SKM-1 treated with dmso at 0.1 percent for 144 hours (cell line): ENCODE data around the gene AGBL1.

Experiments
- DNase-seq: peaks from one replicate; lab custom pipeline; 2025; ENCODE audit not compliant: unreplicated experiment; lab: John Stamatoyannopoulos, UW

AGBL1 gene

GRCh38 chr15:86689006-86689405 lies 609.3 kb downstream of the AGBL1 start:
- DNase-seq = no peak

DNA sequence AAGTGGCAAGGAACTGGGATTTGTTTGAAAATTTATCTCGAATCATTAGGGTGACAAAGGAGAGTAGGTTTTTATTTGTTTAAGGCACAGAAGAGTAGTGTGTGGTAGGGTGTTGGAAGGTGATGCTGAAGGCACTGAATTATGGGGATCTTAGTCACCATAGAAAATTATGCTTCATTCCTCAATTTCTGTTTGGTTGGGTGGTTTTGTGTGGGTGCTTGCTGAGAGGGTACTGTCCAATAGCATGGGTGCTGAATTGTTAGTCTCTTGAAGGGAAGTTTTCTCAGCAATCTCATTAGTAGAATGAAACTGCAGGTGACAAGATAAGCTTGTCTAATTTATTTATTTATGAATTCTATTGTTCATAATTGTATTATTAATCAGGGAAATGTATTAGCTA lies 610.9 kb downstream of the AGBL1 start:
- no peak for DNase-seq

DNA sequence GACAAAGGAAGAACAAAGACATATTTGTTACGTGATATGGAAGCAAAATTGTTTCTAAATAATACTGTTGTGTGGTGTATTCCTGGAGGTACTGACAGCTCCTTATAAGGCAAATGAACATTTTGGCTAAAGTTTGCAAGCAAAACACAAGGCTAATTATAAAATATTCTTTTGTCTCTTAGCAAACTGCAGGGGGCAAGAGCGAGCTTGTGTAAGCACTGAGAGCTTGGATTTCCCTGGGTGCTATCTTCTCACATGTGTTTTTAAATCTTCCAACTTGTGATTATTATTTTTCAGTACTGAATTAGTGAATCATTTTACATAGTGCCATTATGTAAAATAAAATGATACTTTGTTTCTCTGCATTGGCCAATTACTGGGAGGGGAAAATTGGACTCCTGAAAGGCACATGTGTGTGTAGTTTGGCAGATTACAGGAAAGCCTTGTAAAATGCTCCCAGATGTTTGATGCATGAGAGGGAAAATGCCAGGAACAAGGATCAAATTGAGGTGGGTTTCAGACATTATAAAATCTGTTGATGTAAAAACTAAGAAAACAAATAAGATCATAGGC lies 611.5 kb downstream of the AGBL1 start:
- DNase-seq = no peak

DNA sequence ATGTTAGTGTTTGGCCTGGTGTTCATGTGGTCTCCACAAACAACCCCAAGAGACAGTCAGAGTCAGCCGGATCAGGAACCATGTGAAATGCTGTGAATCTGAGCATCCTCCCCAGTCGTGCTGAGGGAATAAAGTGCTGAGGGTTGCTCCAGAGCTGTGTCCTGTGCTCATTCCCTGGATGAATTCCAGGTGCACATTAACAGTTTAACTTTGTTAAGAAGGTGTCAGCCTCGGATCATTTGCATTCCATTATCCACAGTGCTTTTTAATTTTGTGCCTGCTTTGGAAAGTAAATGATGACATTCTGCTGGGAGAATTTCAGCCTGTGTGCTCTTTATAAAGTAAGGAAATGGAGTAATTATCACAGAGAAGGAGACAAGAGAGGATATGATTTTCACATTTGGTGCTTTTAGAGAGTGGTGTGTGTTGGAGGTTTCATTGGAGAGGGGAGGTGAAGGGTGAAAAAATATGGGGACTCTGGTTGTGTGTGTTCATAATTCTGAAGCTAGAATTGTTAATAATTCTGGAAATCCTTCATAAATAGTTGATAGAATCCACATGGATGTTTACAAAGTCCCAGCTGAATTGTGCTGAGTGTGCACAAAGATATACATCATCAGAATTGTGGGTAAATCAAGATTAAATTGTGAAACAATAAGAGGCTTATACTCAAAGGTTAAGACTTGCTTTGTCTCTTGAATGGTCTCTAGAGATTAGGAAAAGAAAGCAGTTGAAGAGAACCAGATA lies 621.4 kb downstream of the AGBL1 start:
- no peak for DNase-seq

DNA sequence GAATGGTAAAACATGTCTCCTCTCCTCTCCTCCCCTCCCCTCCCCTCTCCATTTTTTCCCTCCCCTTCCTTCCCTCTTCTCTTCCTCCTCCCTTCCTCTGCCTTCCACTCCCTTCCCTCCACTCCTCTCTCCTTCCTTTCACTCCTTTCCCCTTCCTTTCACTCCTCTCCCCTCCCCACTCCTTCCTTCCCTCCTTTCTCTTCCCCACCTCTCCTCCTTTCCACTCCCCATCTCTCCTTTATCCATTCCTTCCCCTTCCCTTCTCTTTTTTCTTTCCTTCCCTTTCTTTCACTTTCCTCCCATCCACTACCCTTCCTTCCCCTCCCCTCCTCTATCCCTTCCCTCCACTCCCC lies 621.9 kb downstream of the AGBL1 start:
- DNase-seq = no peak

DNA sequence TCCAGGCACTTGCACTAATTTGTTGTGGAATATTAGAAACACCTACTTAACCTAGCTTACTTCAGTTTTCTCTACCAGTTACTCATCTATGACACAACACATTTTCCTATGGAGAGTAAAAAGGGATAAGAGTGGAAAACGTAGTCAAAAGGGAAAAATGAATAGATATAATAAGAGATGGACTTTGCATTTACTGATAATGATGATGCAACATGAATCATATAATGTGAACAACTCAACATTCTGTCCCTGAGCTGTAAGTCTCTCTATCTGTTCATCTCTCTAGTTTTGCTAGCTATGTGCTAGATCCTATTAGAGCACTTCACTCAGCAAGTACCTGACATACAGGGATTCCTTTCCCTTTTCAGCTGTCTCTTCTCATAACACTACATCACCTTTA lies 627.1 kb downstream of the AGBL1 start:
- no peak for DNase-seq

GRCh38 chr15:86711476-86711875 lies 631.8 kb downstream of the AGBL1 start:
- DNase-seq = no peak

DNA sequence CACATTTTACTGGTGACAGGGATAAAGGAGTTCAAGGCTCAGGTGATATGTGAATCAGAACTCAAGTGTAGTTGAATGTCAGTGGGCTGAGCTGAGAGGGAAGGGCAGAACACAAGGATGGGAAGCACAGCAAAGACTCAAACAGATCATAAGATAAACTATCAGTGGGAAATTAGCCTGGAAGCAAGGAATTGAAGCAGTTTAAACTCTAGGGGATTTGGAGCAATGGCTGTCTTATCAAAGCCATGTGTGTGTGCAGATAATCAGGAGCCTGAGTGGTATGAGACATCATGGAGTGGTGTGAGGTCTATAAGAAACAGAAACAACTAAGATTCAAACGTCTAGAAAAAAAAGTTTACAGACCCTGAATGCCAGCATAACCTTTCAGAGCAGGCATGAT lies 634.6 kb downstream of the AGBL1 start:
- no peak for DNase-seq

DNA sequence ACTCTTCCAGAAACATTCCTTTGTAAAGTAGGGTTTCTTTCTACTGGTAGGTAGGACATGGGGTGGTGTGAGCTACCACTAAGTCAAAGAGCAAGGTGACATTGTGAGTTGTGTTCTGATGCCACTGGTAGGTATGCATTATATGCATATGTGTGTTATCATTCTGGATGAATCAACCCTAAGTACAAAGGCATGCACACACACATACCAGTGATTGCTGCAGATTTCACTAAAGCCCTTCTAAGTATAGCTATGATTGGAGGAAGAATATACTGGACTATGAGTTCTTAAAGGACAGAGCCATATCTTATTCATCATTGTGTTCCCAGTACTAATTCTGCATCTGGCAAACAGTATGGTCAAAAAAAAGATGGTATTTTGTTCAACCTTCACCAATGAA lies 646.0 kb downstream of the AGBL1 start:
- no peak for DNase-seq

- no peak for DNase-seq
Observed at GRCh38 chr15:86735247-86736040, 655.8 kb downstream of the AGBL1 start.

GRCh38 chr15:86741917-86742316 lies 662.2 kb downstream of the AGBL1 start:
- DNase-seq = no peak

DNA sequence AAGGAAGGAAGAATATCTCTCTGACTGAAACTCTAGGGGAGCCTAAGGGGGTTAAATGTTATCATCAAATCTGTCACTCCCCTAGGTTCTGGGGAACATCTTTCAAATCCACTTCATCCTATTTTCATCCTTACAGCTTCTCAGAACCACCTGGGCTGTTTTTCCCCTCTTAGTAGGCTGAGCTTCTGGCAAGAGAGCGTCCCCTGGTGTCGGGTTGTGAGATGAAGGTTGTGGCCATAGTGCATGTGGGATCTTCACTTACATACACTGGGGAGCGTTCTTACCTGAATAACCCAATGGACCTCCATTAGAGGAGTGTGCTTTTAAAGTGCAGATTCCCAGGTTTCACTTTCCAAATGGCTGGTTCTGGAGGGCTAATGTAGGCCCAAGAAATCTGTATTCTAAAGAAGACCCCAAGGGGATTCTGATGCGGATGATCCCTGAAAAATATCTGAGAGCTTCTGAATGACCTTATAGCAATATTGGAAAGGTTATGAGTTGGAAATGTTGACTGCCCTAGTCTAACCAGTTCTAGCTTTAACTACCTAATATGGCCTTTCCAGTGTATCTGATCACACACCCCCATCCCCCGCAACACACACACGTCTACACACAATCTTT lies 663.7 kb downstream of the AGBL1 start:
- DNase-seq = peak; percentile 18

DNA sequence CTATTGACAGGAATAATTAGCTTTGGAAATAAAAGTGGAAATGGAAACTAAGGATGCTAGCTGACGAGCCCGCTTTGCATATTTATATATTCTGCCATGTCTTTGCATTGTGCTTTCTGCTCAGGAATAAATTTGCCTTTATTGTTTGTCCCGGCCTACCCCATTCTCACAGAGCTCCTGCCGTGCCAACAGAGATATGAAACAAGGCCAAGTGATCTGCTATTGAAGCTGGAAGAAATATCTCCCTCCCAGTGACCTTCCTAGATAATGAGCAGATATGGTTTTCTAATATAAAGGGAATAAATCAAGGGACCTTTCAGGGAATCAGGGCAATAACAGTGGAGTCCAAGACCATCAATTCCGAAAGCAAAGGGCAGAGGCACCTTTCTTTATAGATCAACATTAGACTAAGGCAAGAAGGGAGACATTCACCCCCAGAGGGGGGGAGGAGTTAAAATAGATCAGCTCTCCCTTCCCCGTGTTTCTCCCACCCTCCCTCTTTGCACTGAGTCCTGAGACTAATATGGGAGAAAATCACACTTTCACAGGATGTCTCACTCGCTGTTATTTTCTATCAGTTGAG lies 664.6 kb downstream of the AGBL1 start:
- DNase-seq = no peak

- DNase-seq = no peak
Observed at GRCh38 chr15:86751116-86751515, 671.4 kb downstream of the AGBL1 start.

- DNase-seq = no peak
Observed at GRCh38 chr15:86754846-86755245, 675.2 kb downstream of the AGBL1 start.

GRCh38 chr15:86756688-86757087 lies 677.0 kb downstream of the AGBL1 start:
- no peak for DNase-seq

DNA sequence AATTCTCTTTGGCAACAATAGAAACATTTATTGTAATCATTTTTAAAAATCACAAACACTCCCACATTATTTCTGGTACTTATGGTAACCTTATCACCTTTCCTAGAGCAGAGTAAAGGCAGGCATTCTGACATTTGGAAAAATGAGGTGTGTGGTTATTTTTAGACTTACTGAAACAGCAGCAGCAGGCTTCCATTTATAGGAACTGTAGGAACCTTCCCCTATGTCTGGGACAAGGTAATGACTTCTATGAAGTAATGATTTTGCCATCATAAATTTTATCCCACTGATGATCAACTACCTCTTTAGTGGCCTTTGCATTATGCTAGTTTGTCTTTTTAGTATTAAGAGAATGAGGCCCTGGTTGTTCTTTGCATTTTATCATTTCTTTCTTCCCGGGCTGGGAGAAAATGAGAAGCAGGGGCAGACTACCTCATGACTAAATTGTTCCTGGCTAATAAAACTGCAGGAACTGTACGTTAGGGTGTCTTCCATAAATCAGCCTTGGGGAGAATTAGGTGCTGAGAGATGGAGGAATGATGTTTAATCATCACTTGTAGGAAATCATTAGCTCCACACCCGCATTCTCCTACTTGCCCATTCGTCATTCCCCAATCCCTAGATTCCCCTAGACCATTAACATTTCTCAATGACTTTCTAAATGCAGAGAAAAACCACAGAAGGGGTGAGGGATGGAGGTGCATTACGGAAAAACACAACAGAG lies 680.3 kb downstream of the AGBL1 start:
- no peak for DNase-seq

DNA sequence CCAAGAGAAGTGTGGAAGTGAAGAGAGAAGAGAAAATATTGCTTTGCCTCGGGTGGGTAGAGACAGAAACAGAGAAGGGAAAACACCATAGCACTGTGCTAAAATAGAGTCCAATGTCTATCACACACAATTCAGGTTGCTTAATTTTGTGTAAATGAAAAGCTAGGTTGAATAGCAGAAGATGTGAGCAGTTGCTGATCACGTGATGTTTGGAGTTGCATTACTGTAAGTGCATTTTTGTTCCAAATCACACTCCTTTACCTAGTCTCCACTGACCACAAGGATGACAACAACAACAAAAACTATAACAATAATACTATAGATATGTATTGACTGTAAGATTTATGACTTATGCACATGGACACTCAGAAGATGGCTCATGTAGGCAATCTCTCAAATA lies 683.2 kb downstream of the AGBL1 start:
- DNase-seq = no peak

DNA sequence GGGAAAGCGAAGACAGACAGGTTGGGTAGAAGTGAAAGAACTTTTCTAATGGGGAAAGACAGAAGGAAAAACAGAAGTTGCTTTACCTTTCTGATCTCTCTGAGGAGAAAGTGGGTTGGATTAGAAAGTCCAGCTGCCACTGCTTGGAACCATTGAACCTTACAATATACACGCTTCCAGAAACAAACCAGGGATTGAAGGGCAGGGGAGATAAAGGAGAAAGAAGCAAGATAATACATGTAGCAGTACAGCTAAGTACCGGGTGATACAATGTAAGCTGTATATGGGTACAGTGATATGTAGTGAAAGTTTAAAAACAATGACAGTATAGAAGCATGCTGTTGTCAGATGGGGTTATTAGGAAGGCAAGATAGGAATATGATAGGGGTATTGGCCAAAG lies 684.4 kb downstream of the AGBL1 start:
- no peak for DNase-seq

GRCh38 chr15:86765281-86765680 lies 685.6 kb downstream of the AGBL1 start:
- DNase-seq = no peak
